SU-DHL-6 (cell line): ENCODE results near the gene ZYG11B.

ENCODE experiments used
- CTCF ChIP-seq: fragments of 200-600 bp; sonication (generic); IDR thresholded peaks from one replicate; pipeline ENCODE4 v1.5.1; 2017; ENCODE audit warnings: antibody characterized with exemption, mild to moderate bottlenecking, low read length, moderate library complexity; ENCODE audit not compliant: insufficient read depth, poor library complexity, severe bottlenecking
- EZH2phosphoT487 ChIP-seq: fragments of 200-600 bp; sonication (generic), shearing (Covaris generic); conservative IDR thresholded peaks from 2 replicates; pipeline ENCODE4 v1.6.1; 2018; ENCODE audit warnings: mild to moderate bottlenecking, antibody characterized with exemption, low read length, moderate library complexity, mixed read lengths

- TF ChIP-seq CTCF (no peak), EZH2phosphoT487 (no peak)
These were observed 11.9 kb downstream of the ZYG11B start for GRCh38 chr1:52738148-52738547.
